Keratinocyte (primary cell): ENCODE results near the gene GYS2. TPM values are rescaled to one million over a fixed set of nuclear protein-coding genes. Genes with fewer than 3 reads are reported as not detected.

ENCODE experiments used
- DNase-seq: peaks from one replicate; pipeline ENCODE4 v3.0.0-alpha.2; 2011; ENCODE audit warnings: low read depth, missing footprints, low spot score
- FAIRE-seq: peaks from 2 replicates; lab custom pipeline; 2011; peaks lifted over from hg19 to GRCh38; lab: Jason Lieb, UNC
- H2AFZ ChIP-seq: 2 replicates; pipeline ENCODE4 v1.6.0; 2012; ENCODE audit warnings: low read length, control low read depth, inconsistent platforms; ENCODE audit not compliant: control insufficient read depth
- H3K27ac ChIP-seq: 2 replicates; pipeline ENCODE4 v1.5.1; 2011; ENCODE audit warnings: low read length; ENCODE audit not compliant: control insufficient read depth, insufficient read depth
- H3K27me3 ChIP-seq: 3 replicates; pipeline ENCODE4 v1.6.0; 2011; ENCODE audit warnings: low read length; ENCODE audit not compliant: control insufficient read depth, insufficient read depth; ENCODE audit errors: extremely low read depth
- H3K36me3 ChIP-seq, 2 experiments: 2 replicates in 1 of 2; 3 replicates in 1 of 2; pipeline ENCODE4 v1.5.1; 2011; ENCODE audit warnings: low read length in 2 of 2, mild to moderate bottlenecking in 1 of 2; ENCODE audit not compliant: control insufficient read depth in 2 of 2, insufficient read depth in 2 of 2; ENCODE audit errors: extremely low read depth in 1 of 2
- H3K4me1 ChIP-seq: 3 replicates; pipeline ENCODE4 v1.5.1; 2011; ENCODE audit warnings: low read length; ENCODE audit not compliant: control insufficient read depth, insufficient read depth; ENCODE audit errors: extremely low read depth
- H3K4me2 ChIP-seq: 3 replicates; pipeline ENCODE4 v1.6.0; 2011; ENCODE audit warnings: low read depth, low read length; ENCODE audit not compliant: control insufficient read depth, insufficient read depth; ENCODE audit errors: extremely low read depth
- H3K4me3 ChIP-seq, 3 experiments: fragments of 200-600 bp in 1 of 3; sonication (generic) in 1 of 3; 2 replicates in 2 of 3; 3 replicates in 1 of 3; pipeline ENCODE4 v1.5.1; 2011 to 2016; ENCODE audit warnings: low read length in 3 of 3, mild to moderate bottlenecking in 3 of 3, control low read depth in 2 of 3, inconsistent platforms in 1 of 3, low read depth in 1 of 3, mixed read lengths in 1 of 3, mixed run types in 1 of 3, moderate library complexity in 1 of 3; ENCODE audit not compliant: control insufficient read depth in 2 of 3, insufficient read depth in 2 of 3; ENCODE audit errors: extremely low read depth in 1 of 3
- H3K79me2 ChIP-seq: 2 replicates; pipeline ENCODE4 v1.6.0; 2012; ENCODE audit warnings: low read length; ENCODE audit not compliant: control insufficient read depth, insufficient read depth
- H3K9ac ChIP-seq: 3 replicates; pipeline ENCODE4 v1.6.0; 2011; ENCODE audit warnings: low read length; ENCODE audit not compliant: control insufficient read depth, insufficient read depth; ENCODE audit errors: extremely low read depth
- H3K9me1 ChIP-seq: 3 replicates; pipeline ENCODE4 v1.6.0; 2011; ENCODE audit warnings: low read length; ENCODE audit not compliant: control insufficient read depth, insufficient read depth; ENCODE audit errors: extremely low read depth
- H3K9me3 ChIP-seq: 2 replicates; pipeline ENCODE4 v1.5.1; 2012; ENCODE audit warnings: low read depth, low read length; ENCODE audit not compliant: control insufficient read depth
- H4K20me1 ChIP-seq: 3 replicates; pipeline ENCODE4 v1.6.0; 2011; ENCODE audit warnings: low read length; ENCODE audit not compliant: control insufficient read depth, insufficient read depth; ENCODE audit errors: extremely low read depth
- EZH2 ChIP-seq: IDR thresholded peaks from one replicate; pipeline ENCODE4 v1.6.1; 2012; ENCODE audit warnings: inconsistent platforms, mild to moderate bottlenecking, low read length, moderate library complexity
- dilution Hi-C: fragments of 300-500 bp; cut with MboI; formaldehyde crosslinking; loops from one replicate; pipeline ENCODE4 v1.7.0; 2020; ENCODE audit warnings: low sequenced_read_pairs; ENCODE audit not compliant: extremely low pct_ligation_motif_present
- polyA plus RNA-seq, 5 experiments: library from polyadenylated mRNA; depleted of rRNA in 3 of 5; stranded (reverse) in 3 of 5; stranded (forward) in 1 of 5; unstranded in 1 of 5; fragments of >200 nt; gene quantifications; 1 replicate in 1 of 5; 2 replicates in 3 of 5; 3 replicates in 1 of 5; pipeline versions ENCODE4 v1.2.1 to v1.2.3, GENCODE V29; 2011 to 2012; ENCODE audit warnings: missing spikeins in 2 of 5, low read depth in 1 of 5, low replicate concordance in 1 of 5
- TF ChIP-seq, protein P1 (sequence below), 3 experiments: IDR thresholded peaks in 1 of 3; conservative IDR thresholded peaks in 1 of 3; optimal IDR thresholded peaks in 1 of 3; 2 replicates in 2 of 3; 3 replicates in 1 of 3; pipeline versions ENCODE3 to v1.5.1; 2011; ENCODE audit warnings: low read length in 3 of 3, mild to moderate bottlenecking in 3 of 3, moderate library complexity in 2 of 3, control low read depth in 1 of 3, inconsistent platforms in 1 of 3; ENCODE audit not compliant: insufficient read depth in 2 of 3; ENCODE audit errors: extremely low read depth in 1 of 3

GYS2 gene
- polyA plus RNA-seq, 1 donor (not counting 4 experiments of a cell fraction or from before 2014, with no cell fraction given) = not detected

DNA sequence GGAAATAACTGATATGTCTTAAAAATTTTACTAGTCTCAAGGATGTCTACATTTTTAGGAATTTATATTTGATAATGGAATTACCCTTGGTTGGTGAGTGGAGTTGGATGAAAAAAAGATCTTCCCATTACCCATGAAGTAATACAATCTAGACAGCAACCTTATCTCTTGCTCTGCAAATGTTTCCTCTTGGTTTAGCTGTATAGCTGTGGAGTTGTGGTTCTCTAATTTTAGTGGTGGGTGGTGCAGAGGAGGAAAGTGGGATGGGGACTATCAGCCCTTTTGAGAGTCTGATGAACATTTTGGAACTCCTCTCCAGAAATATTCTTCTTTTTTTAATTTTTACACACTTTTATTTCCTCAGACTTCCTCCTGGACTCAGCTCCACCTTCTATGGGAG, 61.5 kb downstream of the GYS2 start:
- Histone ChIP-seq H3K9me3 (no peaks in the 10 kb centered on the region), H3K4me2 (no peak overlapping the region), H3K27me3 (no peaks in the 10 kb centered on the region), H3K27ac (no peak overlapping the region), H3K9ac (no peak overlapping the region), H2AFZ (no peak overlapping the region), H3K79me2 (no peaks in the 10 kb centered on the region), H3K4me3 (no peak overlapping the region), H4K20me1 (no peaks in the 10 kb centered on the region), H3K4me1 (no peaks in the 10 kb centered on the region), H3K9me1 (no peaks in the 10 kb centered on the region), H3K36me3 (no peaks in the 10 kb centered on the region)
- FAIRE-seq = no peak
- TF ChIP-seq EZH2 = no peak
- TF ChIP-seq, protein P1, sequence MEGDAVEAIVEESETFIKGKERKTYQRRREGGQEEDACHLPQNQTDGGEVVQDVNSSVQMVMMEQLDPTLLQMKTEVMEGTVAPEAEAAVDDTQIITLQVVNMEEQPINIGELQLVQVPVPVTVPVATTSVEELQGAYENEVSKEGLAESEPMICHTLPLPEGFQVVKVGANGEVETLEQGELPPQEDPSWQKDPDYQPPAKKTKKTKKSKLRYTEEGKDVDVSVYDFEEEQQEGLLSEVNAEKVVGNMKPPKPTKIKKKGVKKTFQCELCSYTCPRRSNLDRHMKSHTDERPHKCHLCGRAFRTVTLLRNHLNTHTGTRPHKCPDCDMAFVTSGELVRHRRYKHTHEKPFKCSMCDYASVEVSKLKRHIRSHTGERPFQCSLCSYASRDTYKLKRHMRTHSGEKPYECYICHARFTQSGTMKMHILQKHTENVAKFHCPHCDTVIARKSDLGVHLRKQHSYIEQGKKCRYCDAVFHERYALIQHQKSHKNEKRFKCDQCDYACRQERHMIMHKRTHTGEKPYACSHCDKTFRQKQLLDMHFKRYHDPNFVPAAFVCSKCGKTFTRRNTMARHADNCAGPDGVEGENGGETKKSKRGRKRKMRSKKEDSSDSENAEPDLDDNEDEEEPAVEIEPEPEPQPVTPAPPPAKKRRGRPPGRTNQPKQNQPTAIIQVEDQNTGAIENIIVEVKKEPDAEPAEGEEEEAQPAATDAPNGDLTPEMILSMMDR (optimal IDR thresholded peaks at IDR 0.05 in 1 of 3, IDR thresholded peaks at IDR 0.05 in 1 of 3, conservative IDR thresholded peaks at IDR 0.05 in 1 of 3; ENCODE audit: extremely low read depth in 1 of 3, insufficient read depth in 2 of 3, low read length in 3 of 3) = no peak
- dilution Hi-C loops = no loop called here
- no peak for DNase-seq

DNA sequence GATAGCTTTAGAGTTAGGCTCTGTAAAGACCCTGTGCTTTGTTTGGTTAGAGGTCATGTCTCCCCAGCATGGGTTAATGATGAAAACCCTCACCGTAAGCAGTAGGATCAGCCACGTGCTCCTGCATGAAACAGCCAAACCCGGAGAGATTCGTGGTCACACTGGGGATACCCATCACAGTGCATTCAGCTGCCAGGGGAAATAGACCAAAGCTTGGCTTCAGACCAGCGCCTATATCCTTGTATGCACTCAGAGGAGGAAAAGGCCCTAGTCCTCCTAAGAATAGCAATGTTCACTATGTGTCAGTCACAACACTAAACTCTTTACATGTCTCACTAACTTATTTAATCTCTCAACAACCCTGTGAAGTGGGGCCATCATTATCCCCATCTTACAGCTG, 62.2 kb downstream of the GYS2 start:
- TF ChIP-seq, protein P1 (optimal IDR thresholded peaks at IDR 0.05 in 1 of 3, IDR thresholded peaks at IDR 0.05 in 1 of 3, conservative IDR thresholded peaks at IDR 0.05 in 1 of 3; ENCODE audit: extremely low read depth in 1 of 3, insufficient read depth in 2 of 3, low read length in 3 of 3) = no peak
- TF ChIP-seq EZH2 = no peak
- Histone ChIP-seq H3K4me1 (no peaks in the 10 kb centered on the region), H4K20me1 (no peaks in the 10 kb centered on the region), H3K9me3 (no peaks in the 10 kb centered on the region), H3K27ac (no peak overlapping the region), H2AFZ (no peak overlapping the region), H3K9me1 (no peaks in the 10 kb centered on the region), H3K4me3 (no peak overlapping the region), H3K4me2 (no peak overlapping the region), H3K9ac (no peak overlapping the region), H3K27me3 (no peaks in the 10 kb centered on the region), H3K79me2 (no peaks in the 10 kb centered on the region), H3K36me3 (no peaks in the 10 kb centered on the region)
- FAIRE-seq (no peak), DNase-seq (no peak)
- dilution Hi-C loops = no loop called here
